Hindlimb muscle (tissue), 1 donor: ENCODE measurements around the gene CLP1. TPM values are rescaled to one million over a fixed set of nuclear protein-coding genes. Genes with fewer than 3 reads are reported as not detected.
"Not testable (repeated sequence)": the region's sequence is repeated elsewhere in the genome, so short reads cannot be mapped to it uniquely, and the experiment has no call there.

Experiments used
- DNase-seq: peaks from one replicate; pipeline ENCODE4 v3.0.0-alpha.2; 2013
- polyA plus RNA-seq: library from polyadenylated mRNA; unstranded; fragments of 120-200 nt; gene quantifications from one replicate; pipeline ENCODE4 v1.2.1, GENCODE V29; 2013; ENCODE audit not compliant: insufficient read length

Gene CLP1
- polyA plus RNA-seq, 1 donor = 8.7 TPM

DNA sequence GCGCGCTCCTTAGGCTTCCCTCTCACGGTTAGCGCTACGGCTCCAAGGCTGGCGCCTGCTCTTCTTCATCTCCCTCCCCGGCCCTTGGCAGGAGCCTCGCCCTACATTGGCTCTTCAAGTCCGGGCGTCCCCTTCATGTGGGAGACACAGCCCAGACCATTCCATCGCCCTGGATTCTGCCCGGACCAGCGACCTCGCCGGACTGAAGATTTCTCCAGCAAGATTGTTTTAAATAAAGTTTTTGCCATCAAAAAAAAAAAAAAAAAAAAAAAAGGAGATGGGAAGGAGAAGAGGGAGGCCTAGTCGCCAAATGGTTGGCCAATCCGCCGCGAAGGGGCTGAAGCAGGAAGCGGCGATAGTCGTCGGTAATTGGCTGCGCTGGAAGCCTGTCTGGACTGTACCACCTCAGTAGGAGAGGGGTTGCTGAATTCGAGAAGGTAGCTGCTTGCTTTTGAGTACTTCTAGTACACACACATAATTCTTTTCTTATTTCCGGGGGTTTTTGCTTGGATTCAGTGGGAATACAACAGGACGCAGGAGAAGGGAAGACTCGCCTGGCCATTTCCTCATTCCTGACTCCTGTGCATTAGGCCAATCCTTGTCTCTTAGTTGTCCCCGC lies 9.7 kb downstream of the CLP1 start:
- DNase-seq = peak; percentile 97

DNA sequence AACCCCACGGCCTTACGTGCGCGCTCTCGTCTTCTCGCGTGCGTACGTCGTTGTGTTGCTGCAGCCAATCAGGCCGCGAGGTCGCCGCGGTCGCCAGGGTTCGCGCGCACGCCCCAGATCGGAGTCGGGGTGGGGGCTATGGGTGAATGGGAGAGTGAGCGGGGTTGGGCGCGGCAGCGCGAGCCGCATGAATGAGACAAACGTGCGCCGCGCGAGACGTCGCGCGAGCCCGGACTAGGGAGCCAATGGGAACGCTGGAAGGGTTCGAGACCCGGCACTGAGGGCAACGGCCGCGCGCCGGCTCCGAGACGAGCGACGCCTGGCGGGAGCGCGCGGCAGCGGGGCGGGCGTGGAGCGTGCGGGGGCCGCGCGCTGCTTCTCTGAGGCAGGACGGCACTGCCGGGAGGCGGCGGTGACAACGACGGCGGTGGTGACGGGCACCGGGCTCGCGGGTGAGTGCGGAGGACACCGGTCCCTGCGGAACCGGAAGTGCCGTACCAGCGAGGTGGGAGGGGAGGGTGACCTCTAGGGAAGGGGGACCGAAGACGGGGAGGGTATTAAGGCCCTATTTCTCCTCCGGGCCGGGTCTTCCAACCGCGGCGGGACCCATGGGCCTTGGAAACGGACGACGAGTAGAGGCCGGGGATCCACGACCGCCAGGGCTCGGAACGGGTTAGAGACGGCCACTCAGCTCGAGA lies 10.3 kb downstream of the CLP1 start, which contains the start of gene ZDHHC5:
Gene ZDHHC5 (plus strand): TSS at position 379 of the 698 bp plus-strand sequence. CDS start 4,977 bp downstream, outside the sequence.
- peak; percentile 100 for DNase-seq

- no peak for DNase-seq
Observed at GRCh38 chr11:57668434-57668782, 10.8 kb downstream of the CLP1 start.

DNA sequence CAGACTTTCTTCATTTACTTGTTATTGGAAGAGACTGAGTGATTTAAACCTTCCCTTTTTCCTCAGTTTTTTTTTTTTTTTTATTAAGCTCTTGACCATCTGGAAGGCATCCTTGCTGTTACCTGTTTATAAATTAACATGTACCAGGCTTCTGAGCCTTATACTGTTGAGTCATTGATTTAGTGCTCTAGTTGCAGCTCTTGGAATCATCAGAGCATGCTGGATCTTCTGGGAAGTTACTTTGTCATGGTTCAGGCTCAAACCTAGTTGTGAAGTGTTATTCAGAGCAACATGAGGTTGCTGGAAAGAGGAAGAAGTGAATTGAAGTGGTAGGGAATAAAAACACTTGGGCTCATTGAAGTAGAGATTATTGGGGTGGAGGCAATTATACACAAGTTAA lies 16.7 kb downstream of the CLP1 start:
- no peak for DNase-seq

DNA sequence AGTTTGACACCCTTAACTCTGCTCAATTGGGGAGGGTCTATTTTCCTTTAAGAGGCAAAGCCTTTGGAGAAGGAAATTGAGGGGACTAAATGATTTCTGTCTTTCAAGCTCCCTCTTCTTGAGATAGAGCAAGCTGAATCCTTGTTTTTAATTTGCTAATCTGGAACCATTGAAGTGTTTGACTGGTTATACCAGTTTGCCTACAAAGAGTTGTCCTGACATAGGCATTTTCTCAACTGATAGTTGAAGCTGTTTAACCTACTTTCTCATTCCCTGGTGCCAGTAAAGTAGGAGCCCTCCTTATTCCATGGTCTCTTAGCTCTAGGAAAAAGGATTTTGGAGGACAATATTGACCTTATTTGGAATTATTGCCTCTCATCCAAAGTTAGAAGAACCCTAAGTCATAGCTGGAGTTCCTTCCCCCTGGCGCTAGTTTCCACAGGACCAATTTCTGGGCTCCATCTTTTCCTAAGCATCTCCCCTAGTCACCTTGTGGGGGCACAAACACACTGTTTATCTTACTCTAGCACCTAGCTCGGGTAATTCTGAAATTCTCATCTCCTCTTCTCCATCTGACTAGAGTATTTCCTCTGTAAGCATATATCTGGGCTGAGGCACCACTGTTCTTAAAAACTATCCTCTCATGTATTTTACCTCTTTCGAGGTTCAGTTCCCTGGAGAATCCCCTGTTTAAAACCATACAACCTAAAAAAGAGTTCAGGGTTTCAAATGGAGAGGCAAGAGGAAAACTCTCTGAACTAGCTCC lies 17.8 kb downstream of the CLP1 start:
- no peak for DNase-seq

- DNase-seq = no peak
Observed at GRCh38 chr11:57679396-57679795, 21.8 kb downstream of the CLP1 start.

GRCh38 chr11:57680552-57680874 lies 23.0 kb downstream of the CLP1 start:
- no peak for DNase-seq

- no peak for DNase-seq
Observed at GRCh38 chr11:57681168-57681567, 23.6 kb downstream of the CLP1 start.

DNA sequence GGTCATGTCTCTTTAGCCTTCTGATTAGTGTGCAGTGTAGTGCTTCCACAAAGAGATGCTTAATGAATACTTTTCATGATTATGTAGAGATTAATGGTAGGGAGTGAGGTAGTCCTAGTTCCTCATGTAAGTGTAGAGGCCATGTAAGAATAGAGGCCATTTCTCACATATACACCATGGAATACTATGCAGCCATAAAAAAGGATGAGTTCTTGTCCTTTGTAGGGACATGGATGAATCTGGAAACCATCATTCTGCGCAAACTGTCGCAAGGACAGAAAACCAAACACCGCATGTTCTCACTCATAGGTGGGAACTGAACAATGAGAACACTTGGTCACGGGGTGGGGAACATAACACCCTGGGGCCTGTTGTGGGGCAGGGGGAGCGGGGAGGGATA lies 32.9 kb downstream of the CLP1 start:
- not testable (repeated sequence) for DNase-seq

- no peak for DNase-seq
Observed at GRCh38 chr11:57698843-57699365, 41.3 kb downstream of the CLP1 start.

DNA sequence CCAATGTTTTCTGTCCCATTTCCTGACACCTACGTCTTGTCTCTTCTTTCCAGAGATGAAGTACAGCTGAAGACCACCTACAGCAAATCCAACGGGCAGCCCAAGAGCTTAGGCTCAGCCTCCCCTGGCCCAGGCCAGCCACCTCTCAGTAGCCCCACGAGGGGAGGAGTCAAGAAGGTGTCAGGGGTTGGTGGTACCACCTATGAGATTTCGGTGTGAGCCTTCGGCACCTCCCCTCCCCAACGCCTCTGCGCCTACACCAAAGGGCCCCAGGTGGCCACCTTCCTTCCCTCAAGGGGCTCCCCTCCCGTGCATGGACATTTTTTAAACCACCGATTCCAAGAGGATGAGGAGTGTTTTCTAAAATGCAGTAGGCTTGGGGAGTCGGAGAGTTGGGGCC lies 42.3 kb downstream of the CLP1 start:
- DNase-seq = no peak

DNA sequence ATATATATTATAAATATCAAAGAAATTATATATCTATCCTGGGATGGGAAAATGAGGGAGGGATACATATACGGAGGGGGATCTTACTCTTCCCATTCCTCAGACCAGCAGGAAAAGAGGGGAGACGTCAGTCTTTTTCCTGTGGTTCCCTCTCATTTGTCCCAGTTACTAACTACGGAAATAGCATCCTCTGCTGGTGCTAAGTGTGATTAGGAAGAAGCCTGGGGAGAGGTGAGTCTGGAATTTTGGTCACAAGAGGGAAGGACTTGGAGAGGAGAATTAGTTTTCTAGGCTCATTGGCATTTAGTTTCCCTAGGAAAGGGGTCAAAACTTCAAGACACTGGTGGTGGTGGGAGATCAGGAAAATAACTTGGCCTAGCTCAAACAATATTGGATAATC lies 42.9 kb downstream of the CLP1 start:
- no peak for DNase-seq

GRCh38 chr11:57703341-57703740 lies 45.8 kb downstream of the CLP1 start:
- no peak for DNase-seq

GRCh38 chr11:57704932-57705331 lies 47.4 kb downstream of the CLP1 start:
- no peak for DNase-seq

- DNase-seq = not testable (repeated sequence)
Observed at GRCh38 chr11:57705432-57705831, 47.9 kb downstream of the CLP1 start.

DNA sequence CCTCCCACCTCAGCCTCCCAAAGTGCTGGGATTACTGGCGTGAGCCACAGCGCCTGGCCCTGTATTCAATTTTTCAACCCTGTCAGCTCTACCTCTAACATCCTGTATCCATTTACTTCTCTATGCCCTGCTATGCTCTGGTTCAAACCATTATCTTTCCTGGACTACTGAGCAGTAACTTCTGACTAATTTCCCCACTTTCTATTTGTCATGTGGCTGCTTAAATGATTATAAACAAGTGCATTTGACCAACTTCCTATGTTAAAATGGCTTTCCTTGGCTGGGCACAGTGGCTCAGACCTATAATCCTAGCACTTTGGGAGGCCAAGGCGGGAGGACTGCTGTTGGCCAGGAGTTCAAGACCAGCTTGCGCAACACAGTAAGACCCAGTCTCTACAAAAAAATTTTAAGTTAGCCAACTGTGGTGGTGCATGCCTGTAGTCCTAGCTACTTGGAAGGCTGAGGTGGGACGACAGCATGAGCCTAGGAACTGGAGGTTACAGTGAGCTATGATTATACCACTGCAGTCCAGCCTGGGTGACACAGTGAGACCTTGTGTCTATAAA lies 52.3 kb downstream of the CLP1 start:
- DNase-seq = no peak

Other genes with a start within 250 kb of the CLP1 start
- gene SLC43A3, start 230.6 kb upstream of the CLP1 start, polyA plus RNA-seq = 24.7 TPM
- gene RTN4RL2, start 197.2 kb upstream of the CLP1 start, polyA plus RNA-seq = 47.3 TPM
- 19.3 TPM for gene SLC43A1, start 142.1 kb upstream of the CLP1 start, polyA plus RNA-seq
- gene TIMM10, start 127.0 kb upstream of the CLP1 start, polyA plus RNA-seq = 32.9 TPM
- 148 TPM for gene SMTNL1, start 120.2 kb upstream of the CLP1 start, polyA plus RNA-seq
- gene UBE2L6, start 90.1 kb upstream of the CLP1 start, polyA plus RNA-seq = 26.6 TPM
- 109 TPM for gene SERPING1, start 60.1 kb upstream of the CLP1 start, polyA plus RNA-seq
- 1.9 TPM for gene YPEL4, start 7.8 kb upstream of the CLP1 start, polyA plus RNA-seq
- gene ZDHHC5, start 10.4 kb downstream of the CLP1 start, polyA plus RNA-seq = 31.9 TPM
- gene MED19, start 54.5 kb downstream of the CLP1 start, polyA plus RNA-seq = 13.3 TPM
- 54.4 TPM for gene TMX2, start 54.8 kb downstream of the CLP1 start, polyA plus RNA-seq
- gene SELENOH, start 83.7 kb downstream of the CLP1 start, polyA plus RNA-seq = 75.3 TPM
- 0.15 TPM for gene BTBD18, start 94.1 kb downstream of the CLP1 start, polyA plus RNA-seq
- gene CTNND1, start 104.0 kb downstream of the CLP1 start, polyA plus RNA-seq = 136 TPM